CD4-positive, alpha-beta T cell treated with Interleukin-2 at 100 ng/mL for 4 hours (primary cell): Measurements from ENCODE around the gene CH25H.
"Not testable (repeated sequence)": the region's sequence is repeated elsewhere in the genome, so short reads cannot be mapped to it uniquely, and the experiment has no call there.

Experiments used
- DNase-seq: peaks from one replicate; pipeline ENCODE4 v3.0.0-alpha.2; 2020; ENCODE audit warnings: low spot score

Gene CH25H

DNA sequence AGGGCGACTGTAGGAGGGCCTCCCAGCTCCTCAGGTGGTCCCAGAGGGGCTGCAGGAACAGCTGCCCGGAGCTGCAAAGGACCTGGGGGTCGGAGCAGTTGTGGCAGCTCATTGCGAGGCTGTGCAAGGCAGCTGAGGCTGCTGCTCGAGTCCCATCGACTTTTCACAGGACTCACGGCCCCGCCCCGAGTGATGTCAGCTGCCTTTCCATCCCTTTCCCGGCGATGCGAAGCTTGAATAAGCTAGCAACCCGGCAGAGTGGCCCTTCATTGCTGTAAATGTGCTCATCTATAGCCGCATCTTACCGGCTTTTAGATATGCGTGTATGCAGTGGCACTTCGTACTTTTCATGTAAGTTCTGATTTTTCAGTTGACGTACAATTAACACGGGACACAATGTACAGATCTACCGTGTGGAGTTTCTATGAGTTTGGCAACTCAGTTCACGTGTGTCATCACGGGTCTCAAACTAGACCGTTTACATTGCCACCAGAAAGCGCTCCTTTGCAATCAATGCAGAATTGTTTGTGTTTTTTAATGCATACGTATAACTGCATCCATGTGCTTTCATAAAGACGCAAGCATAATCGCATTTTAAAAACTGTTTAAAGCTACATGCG is at the start of gene CH25H:
Gene CH25H (minus strand): TSS at position 137 of the 620 bp plus-strand sequence. CDS start 25 bp downstream, at position 112.
- DNase-seq = peak; percentile 34

DNA sequence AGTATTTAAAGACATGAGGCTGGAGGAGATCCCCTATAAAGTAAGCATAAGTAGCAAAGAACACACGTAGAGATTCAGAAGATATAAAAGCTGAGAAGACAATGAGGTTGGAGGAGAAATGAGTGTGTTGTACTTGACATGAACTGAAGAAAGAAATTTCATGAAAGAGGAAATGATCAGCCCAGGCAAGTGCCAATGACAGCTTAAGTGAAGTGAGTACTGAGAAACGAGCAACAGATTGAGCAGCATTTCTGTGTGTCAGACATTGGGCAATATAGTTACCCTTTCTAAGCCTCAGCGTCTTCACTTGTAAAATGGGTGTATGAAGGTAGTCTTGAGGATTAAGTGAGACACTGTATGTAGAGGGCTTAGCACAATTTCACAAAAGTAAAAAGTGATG is 49.2 kb upstream of the CH25H start:
- no peak for DNase-seq

GRCh38 chr10:89255793-89256192 is 48.7 kb upstream of the CH25H start:
- DNase-seq = no peak

DNA sequence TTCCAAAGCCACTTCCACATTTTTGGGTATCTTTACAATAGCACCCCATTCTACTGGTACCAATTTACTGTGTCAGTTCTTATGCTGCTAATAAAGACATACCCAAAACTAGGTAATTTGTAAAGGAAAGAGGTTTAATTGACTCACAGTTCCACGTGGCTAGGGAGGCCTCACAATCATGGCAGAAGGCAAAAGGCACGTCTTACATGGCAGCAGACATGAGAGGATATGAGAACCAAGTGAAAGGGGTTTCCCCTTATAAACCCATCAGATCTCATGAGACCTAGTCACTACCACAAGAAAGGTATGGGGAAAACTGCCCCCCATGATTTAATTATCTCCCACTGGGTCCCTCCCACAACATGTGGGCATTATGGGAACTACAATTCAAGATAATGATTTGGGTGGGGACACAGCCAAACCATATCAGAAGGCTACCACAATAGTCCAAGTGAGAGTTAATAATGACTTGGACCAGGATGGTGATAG is 48.0 kb upstream of the CH25H start:
- DNase-seq = not testable (repeated sequence)

DNA sequence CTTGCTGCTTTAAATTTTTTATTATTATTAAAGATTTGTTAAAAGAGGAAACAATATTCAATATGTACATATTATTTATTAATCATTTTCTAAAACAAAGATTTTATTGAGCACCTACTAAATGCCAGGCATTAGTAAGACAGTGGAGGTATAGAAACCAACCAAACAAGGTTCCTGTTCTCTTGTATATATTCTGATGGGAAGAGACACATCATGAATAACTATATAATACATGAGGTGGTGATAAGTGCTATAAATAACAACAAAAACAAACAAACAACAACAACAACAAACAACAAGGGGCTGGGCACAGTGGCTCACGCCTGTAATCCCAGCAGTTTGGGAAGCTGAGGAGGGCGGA is 45.1 kb upstream of the CH25H start:
- DNase-seq = no peak

GRCh38 chr10:89251409-89252224 is 44.5 kb upstream of the CH25H start, which contains the start of gene LIPA:
Gene LIPA (minus strand): TSS chr10:89251775. CDS start chr10:89247648, 4,127 bp downstream.
- peak; percentile 98 for DNase-seq

DNA sequence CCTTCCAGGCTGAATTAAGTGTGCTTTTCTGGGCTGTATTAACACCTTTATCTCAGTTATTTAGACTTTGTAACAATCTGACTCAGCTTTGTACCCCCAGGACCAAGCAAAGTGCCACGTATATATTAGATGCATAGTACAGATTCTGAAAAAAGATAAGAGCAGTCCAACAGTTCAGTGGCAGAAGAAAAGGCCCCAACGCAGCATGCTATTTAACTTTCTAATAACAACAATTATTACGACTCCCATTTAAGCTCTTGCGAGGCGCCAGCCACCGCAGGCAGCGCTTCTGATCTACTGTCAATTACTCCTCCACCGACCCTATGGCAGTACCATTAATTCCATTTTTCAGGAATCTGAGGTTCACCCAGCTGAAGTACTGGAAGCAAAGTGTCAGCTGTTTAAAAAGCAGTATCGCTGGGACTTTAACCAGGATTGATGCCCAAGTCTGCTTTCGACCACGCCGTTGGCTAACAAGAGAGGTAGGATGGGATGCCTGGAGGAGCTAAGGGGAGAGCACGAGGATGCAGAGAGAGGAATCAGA is 43.8 kb upstream of the CH25H start:
- DNase-seq = no peak

DNA sequence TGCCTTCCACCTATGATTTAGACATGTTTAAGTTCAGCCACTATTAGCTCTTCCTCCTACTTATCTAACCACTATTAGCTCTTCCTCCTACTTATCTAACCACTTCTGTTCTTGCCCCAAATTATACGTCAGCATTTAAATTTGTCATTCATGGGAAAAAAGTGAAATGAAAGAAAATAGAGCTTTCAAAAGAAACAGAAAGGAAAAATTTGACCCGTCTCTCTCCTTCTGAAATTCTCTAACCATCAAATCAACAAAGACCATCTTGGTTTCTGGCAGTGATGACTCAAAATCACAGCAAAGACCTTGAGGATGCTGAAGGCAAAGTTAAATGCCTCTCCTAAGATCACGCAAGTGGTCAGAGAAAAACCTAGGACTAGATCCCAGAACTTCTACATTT is 41.9 kb upstream of the CH25H start:
- no peak for DNase-seq

DNA sequence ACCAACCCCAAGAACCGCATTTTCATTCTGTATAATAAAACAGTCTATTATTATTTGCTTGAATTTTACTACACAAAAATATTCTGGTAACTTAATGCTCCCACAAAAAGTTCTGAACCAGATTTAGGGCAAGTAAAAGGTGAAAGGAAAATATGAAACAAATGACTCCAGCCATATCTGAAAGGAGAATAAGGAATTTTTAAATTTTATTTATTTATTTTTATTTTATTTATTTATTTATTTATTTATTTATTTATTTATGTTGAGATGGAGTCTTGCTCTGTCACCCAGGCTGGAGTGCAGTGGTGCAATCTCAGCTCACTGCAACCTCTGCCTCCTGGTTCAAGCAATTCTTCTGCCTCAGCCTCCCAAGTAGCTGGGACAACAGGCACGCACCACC is 40.5 kb upstream of the CH25H start:
- not testable (repeated sequence) for DNase-seq

- DNase-seq = no peak
Observed at GRCh38 chr10:89245802-89246201, 38.7 kb upstream of the CH25H start.

GRCh38 chr10:89242840-89243568 is 35.9 kb upstream of the CH25H start:
- DNase-seq = no peak

GRCh38 chr10:89242345-89242684 is 35.2 kb upstream of the CH25H start:
- no peak for DNase-seq

DNA sequence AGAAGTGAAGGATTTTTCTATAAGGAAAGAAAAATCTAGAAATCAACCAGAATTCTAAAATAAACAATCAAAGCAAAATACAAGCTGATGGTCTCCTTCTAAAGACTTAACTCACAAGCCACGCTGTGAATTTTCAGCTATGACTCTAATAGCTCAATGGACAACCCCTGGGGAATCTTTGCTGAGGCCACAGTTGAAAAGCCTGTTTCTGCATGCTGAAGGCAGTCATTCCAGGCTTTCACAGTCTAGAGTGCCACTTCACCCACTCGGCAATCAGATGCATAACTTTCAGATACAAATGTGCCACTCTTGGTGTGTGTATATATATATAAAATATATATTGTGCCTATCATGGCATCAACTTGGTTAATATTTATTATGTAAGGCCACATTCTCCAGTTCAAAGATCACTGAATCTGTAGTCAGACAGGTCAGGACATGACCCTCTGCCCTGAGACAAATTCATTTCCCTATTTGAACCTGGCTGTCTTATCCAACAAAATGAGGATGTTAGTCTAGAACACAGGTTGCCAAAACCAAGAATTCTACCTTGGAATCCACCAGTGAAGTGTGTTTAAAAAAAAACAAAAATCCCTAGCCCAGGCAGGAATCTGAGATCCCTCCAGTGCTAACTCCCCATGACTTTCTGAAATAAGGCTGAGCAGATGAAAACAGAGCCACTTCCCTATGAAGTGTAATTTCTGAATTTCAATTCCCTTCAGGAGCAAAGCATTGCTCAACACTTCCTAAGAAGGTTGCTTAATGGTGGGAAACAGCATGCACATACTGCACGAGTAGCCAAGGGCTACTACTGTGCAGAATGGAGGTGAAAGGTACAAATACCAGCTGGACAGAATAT is 34.6 kb upstream of the CH25H start:
- DNase-seq = no peak

GRCh38 chr10:89241026-89241425 is 33.9 kb upstream of the CH25H start:
- DNase-seq = no peak

DNA sequence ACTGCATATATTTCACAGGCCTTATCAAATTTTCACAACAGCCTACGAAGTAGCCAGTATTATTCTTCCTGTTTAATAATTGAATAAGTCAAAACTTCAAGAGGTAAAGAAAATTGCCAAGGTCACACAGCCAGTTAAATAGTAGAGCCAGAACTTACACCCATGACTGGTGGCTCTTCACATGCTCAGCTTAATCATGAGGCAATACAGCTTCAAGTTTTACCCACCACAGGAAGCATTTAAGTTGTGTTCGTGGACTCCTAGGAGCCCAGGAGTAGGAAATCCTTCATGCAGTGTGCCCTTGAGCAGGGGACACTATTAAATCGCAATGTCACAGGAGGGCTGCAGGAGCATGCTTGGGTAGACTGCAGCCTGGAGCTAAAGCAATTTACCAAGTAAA is 33.4 kb upstream of the CH25H start:
- DNase-seq = no peak

DNA sequence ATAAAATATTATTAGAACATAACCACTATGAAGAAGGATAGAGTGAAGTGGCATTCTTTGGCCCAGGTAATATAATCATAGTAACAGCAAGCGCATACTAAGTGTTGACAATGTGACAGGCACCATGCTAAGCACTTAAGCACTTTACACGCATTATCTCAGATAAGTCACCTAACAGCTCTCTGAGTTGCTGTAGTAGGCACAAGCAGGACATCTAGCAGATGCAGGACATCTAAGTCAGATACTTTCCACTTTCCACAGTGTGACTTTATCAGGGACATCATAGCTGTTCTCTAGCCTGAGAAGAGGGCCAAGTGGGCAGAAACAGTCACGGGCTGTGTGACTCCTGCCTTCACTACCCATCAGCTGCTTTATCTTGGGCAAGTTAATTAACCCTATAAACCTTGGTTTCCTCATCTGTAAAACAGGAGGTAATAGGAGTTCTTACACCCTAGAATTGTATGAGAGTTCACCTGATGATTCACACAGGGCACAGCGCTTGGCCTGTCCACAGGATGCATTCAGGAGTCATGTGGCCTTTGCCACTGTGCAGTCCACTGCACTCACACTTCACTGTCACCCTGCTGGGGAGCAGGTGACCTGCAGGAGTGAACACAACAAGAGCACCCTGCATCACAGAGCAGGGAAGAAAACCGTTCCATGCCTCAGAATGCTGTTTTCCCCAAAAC is 32.0 kb upstream of the CH25H start:
- no peak for DNase-seq

- DNase-seq = no peak
Observed at GRCh38 chr10:89237849-89238248, 30.7 kb upstream of the CH25H start.

DNA sequence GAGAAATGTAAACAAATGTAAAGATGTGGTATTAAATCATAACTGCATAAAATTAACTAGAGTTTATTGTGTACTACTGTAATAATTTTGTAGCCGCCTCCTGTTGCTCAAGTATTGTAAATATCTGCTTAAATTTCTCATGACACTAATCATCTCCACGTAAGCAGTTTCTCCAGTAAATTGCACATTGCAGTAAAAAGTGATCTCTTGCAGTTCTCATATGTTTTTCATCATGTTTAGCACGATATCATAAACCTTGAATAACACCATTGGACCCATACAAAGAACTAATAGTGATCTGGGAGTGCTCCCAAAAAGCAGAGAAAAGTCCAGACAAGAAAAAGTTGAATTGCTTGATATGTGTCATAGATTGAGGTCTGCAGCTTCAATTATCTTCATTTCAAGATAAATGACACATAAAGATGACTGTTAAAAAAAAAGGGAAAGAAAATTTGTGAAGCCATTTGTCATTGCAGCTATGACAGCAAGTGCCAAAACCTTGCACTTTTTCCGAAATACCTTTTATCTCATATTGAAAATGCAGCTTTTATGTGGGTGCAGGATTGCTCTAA is 29.2 kb upstream of the CH25H start:
- DNase-seq = no peak

GRCh38 chr10:89235073-89235798 is 28.1 kb upstream of the CH25H start:
- no peak for DNase-seq

DNA sequence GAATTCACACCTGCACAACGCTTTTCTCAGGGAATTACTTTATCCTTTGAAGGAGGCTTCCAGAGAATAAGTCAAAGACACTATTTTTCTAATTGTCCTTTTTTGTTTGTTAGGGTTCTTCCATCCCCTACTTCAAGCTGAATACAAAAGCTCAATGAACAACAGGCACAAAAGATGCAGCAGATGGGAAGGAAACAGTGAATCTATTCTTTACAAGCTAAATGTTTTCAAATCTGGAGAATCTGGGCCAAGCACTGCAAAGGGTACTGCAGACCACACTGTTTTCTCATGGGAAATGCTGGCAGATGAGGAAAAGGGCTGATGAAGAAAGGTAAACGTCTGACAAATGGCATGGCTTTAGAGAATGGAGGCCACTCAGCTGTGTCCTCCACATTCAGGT is 25.9 kb upstream of the CH25H start:
- DNase-seq = no peak
